NK-92 treated with Interleukin-12 subunit alpha and Interleukin-12 subunit beta, amount 100 ng/mL, for 24 hours (cell line): ENCODE measurements around the gene RIN3.

Source experiments
- DNase-seq: peaks from one replicate; lab custom pipeline; 2025; lab: John Stamatoyannopoulos, UW

The RIN3 gene

GRCh38 chr14:92597906-92598905, 84.6 kb downstream of the RIN3 start:
- no peak for DNase-seq

DNA sequence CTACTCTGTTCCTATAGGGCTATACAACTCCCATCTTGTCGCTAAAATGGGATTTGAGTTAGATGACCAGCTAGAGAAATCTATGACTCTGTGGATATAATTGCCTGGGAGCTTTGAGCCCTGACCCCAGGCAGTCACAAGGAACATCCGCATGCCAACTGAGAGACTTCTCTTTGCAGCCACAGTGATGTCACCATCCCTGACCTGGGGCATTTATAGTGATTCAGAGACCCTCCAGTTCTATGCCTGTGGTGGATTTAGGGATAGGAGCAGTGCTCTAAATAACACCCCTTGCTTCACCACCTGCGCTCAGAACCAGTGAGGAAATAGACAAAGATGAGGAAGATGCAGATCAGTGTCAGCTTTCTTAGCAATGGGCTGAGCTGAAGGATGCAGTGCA, 86.2 kb downstream of the RIN3 start:
- no peak for DNase-seq

- DNase-seq: no peak
Observed at GRCh38 chr14:92600318-92601053, 86.9 kb downstream of the RIN3 start.

DNA sequence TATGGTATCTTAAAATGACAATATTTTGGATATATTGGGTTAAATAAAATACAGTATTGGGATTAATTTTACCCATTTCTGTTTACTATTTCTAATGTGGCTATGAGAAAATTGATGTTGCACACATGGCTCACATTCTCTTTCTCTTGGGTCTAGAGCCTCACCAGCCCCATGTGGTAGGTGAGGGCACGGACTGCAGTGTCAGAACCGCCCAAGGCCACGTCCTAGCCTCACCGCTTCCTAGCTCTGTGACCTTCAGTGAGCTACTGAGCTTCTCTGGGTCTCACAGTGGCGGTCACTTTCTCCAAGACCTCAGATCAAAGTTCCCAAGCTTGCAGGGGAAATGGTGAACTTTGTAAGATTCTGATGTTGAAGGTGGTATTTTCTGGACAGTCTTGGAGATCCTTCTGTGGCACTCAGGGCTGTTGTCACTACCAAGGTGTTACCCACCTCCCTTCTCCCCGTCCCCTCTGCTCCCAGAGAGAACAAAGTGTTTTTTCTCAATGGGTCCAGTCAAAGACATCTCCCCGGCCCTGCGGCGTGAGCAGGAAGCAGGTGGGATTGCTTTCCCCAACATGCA, 87.6 kb downstream of the RIN3 start:
- no peak for DNase-seq

GRCh38 chr14:92601757-92602417, 88.3 kb downstream of the RIN3 start:
- no peak for DNase-seq

GRCh38 chr14:92603309-92604242, 90.0 kb downstream of the RIN3 start:
- no peak for DNase-seq

DNA sequence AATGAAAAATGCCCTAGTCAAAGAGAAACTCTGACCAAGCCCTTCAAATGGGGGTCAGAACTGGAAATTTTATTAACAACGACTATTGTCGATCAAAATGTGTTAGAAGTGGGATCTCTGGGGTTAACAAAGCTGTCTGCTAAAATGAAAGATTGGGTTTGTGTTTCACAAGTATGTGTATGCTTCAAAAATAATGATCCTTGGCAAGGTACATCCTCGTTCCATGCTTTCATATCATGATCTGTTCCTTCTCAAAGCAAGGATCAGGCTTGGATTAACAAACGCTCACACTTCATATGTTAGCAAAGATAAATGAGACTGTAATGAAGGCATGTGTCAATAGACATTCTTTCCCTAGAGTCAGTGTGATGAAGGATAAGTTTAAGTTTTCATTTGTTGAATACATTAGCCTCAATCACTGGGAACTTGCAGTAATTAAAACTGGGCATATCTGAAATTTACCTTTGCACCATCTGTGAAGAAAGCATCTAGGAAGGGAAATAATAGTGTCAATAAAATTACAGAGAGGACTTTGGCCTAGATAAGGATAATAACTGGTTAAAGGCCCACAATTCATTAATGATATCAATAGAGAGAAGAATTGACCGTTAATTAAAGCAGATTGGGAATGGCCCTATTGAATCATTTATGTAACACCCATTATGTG, 91.8 kb downstream of the RIN3 start:
- DNase-seq: no peak

GRCh38 chr14:92607251-92607650, 93.7 kb downstream of the RIN3 start:
- no peak for DNase-seq

GRCh38 chr14:92607702-92608429, 94.3 kb downstream of the RIN3 start:
- no peak for DNase-seq

DNA sequence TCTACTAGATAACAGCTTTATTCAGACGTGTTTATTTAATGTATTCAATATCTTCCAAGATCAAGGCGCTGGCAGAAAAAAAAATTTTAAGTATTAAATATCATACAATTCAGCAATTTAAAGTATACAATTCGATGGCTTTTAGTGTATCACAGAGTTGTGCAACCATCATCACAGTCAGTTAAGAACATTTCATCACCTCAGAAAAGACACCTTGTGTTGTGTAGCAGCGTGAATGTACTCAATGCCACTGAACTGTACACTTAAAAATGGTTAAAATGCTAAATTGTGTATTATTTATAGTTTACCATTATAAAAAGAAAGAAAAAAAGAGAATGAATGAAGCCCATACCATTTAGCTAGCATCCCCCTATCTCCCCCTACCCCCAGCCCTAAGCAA, 96.4 kb downstream of the RIN3 start:
- no peak for DNase-seq

- no peak for DNase-seq
Observed at GRCh38 chr14:92610849-92611271, 97.3 kb downstream of the RIN3 start.

GRCh38 chr14:92613008-92613658, 99.6 kb downstream of the RIN3 start:
- no peak for DNase-seq

DNA sequence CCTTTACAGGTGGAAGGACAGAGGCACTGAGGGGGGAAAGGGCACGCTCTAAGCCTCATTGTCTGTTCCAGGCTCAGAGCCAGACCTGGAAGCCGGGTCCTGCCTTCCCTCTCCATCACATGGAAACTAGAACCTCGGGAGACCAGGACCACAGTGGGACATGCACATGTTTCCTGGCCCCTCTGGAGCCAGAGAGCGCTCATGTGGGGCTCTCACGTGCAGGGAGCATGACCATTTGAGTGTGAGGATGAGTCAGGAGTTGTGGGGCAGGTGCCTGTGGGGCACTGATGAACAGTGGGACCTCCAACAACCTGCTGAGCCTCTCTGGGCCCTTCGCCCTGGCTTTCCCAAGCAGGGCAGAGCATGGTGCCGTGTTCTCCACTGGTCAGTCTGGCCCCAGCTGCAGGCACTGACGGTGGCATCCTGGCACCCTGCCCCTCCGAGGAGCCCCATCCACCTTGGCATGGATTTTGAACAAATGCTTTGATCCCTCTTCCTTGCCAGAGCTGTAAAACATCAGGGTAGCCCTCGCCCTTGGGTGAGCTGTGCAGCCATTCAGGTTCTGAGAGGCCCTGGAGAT, 100.2 kb downstream of the RIN3 start:
- no peak for DNase-seq

GRCh38 chr14:92615451-92615850, 101.9 kb downstream of the RIN3 start:
- DNase-seq: peak; percentile 75

- DNase-seq: no peak
Observed at GRCh38 chr14:92616178-92616577, 102.6 kb downstream of the RIN3 start.

- no peak for DNase-seq
Observed at GRCh38 chr14:92617581-92617980, 104.0 kb downstream of the RIN3 start.

DNA sequence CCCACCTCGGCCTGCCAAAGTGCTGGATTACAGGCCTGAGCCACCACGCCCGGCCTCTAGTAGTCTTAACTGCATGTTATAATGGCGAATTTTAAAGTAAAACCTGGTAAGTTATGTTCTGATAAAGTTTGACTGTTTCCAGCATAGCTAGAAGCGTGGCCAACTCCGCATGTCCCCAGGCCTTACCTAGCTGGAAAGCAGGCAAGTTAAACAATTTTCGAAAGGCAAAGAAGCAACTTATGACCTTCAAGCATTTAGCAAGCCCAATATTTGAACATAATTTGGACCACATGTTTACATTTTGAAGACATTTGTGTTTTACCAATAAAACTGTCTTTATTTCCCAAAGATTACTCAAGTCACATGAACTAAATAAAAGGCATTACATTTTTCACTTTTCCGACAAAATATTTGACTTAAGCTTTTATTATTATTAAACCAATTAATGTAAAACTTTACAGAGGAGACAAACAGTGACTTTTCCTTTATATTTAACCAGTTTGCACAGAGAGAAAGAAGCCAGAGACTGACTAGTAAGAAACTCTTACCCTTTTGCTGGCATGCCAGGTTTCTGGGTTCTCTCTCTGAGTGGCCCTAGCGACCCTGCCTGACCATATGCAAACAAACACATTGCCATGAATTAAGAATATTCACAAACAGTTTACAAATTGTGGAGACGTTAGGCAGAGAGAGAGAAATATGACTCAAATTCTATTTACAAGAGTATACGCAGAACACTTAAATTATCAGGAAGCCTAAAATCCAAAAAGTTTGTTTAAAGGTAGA, 106.3 kb downstream of the RIN3 start:
- no peak for DNase-seq

- no peak for DNase-seq
Observed at GRCh38 chr14:92622311-92622710, 108.7 kb downstream of the RIN3 start.
